22Rv1 (cell line): Measurements from ENCODE around the gene DMD.

Experiments used
- CTCF ChIP-seq: fragments of 450-650 bp; IDR thresholded peaks from 2 replicates; pipeline ENCODE4 v1.5.1; 2017; ENCODE audit warnings: mild to moderate bottlenecking
- ZFX ChIP-seq: fragments of 450-650 bp; IDR thresholded peaks from 2 replicates; pipeline ENCODE4 v1.6.1; 2017; ENCODE audit warnings: antibody characterized with exemption, borderline replicate concordance

GRCh38 chrX:33149580-33149979 lies 61.8 kb downstream of the DMD start:
- TF ChIP-seq CTCF (no peak), ZFX (no peak)
